ENCODE measurements around the gene ZSCAN29.
A peak's percentile ranks its signal among the peaks of the same experiment; 100 is the strongest.

DNA sequence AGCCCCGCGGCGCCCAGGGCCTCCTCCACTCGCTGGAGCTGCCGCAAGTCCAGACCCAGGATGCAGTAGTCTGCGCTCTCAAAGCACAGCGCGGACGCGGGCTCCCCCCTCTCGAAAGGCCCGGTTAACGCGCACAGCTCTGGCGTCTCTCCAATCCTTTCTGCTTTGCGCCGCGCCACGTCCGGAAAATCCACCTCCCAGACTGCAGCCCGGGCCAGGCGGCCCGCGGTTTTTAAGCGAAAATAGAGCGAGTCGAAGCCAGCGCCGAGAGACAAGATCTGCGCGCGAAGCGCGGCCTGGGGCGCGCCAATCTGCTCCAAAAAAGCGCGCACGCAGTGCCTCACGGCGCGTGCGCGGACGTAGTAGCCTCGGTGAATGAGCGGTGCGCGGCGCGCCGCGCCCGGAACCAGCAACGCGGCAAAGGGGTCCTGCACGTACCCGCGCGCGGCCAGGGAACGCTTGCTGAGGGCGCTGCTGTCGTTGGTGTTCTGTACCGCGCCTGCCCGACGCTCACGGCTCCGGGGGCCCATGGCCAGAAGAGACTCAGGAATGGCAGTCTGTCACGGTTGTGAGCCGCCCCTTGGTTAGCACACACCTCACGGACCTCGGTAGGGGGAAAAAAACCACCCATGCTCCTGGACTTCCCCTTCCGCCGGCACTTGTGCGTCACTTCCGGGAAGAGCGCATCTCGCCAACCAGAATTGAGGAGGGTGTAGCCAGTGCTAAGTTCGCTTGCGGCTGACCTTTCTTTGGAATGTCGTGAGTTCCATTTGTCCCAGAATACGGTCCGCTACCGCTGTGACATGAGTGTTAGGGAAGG is 40.7 kb downstream of the ZSCAN29 start, which contains the start of gene LCMT2:
- peak; percentile 68 for TF ChIP-seq POLR2A (IDR thresholded peaks at IDR 0.05)
- peak; percentile 80 to 88 (median 86) for TF ChIP-seq POLR2AphosphoS5 (IDR thresholded peaks at IDR 0.05)

Measured in transverse colon (tissue), 3 donors.